Measurements from ENCODE around the gene C1orf159.

C1orf159 gene

GRCh38 chr1:1115136-1115785, 628 bp downstream of the C1orf159 start:
- H2AFZ ChIP-seq (ENCODE audit: low read length) = no peak overlapping the region
- 0 out of 2 replicates have a peak, but pooled peaks cover 3% of the 10 kb centered on the region for H3K36me3 ChIP-seq (replicated peaks; ENCODE audit: insufficient read depth, low read length)
- H3K4me3 ChIP-seq (ENCODE audit: low read length) = peak overlapping the region; percentile 80
- no peaks in the 10 kb centered on the region for H3K4me1 ChIP-seq (ENCODE audit: low read length)
- no peaks in the 10 kb centered on the region for H3K9me3 ChIP-seq (replicated peaks; ENCODE audit: insufficient read depth, low read length)
- H3K79me2 ChIP-seq (ENCODE audit: low read length) = peaks cover 17% of the 10 kb centered on the region
- no peak for TF ChIP-seq EZH2 (optimal IDR thresholded peaks at IDR 0.05; ENCODE audit: low read depth, low read length)
- no peak for TF ChIP-seq EZH2phosphoT487 (IDR thresholded peaks at IDR 0.05; ENCODE audit: low read length)
- no peak for DNase-seq
- no peak overlapping the region for H3K27ac ChIP-seq (ENCODE audit: low read length)
- peaks cover 32% of the 10 kb centered on the region for H3K27me3 ChIP-seq (replicated peaks; ENCODE audit: insufficient read depth, low read length)
- H3K9ac ChIP-seq (ENCODE audit: low read length) = peak overlapping the region; percentile 45; the same call in 1 of the 2 replicates
- peak overlapping the region; percentile 52; the same call in 1 of the 2 replicates for H3K4me2 ChIP-seq (ENCODE audit: low read depth, low read length)
- H3F3A ChIP-seq (ENCODE audit: insufficient read depth, low read length) = no peaks in the 10 kb centered on the region
- H4K20me1 ChIP-seq (ENCODE audit: insufficient read depth, low read length) = no peaks in the 10 kb centered on the region
- H3K9me2 ChIP-seq (replicated peaks; ENCODE audit: insufficient read depth, low read length) = no peaks in the 10 kb centered on the region

GRCh38 chr1:1114431-1114830, 1.5 kb downstream of the C1orf159 start:
- Histone ChIP-seq H3F3A (ENCODE audit: insufficient read depth, low read length) (no peaks in the 10 kb centered on the region), H3K4me3 (ENCODE audit: low read length) (no peak overlapping the region), H3K27ac (ENCODE audit: low read length) (no peak overlapping the region), H3K4me2 (ENCODE audit: low read depth, low read length) (no peak overlapping the region), H3K27me3 (replicated peaks; ENCODE audit: insufficient read depth, low read length) (peaks cover 24% of the 10 kb centered on the region), H3K79me2 (ENCODE audit: low read length) (peaks cover 24% of the 10 kb centered on the region), H4K20me1 (ENCODE audit: insufficient read depth, low read length) (no peaks in the 10 kb centered on the region), H3K4me1 (ENCODE audit: low read length) (no peaks in the 10 kb centered on the region), H3K9ac (ENCODE audit: low read length) (no peak overlapping the region), H3K9me3 (replicated peaks; ENCODE audit: insufficient read depth, low read length) (no peaks in the 10 kb centered on the region), H2AFZ (ENCODE audit: low read length) (no peak overlapping the region), H3K36me3 (replicated peaks; ENCODE audit: insufficient read depth, low read length) (0 out of 2 replicates have a peak, but pooled peaks cover 3% of the 10 kb centered on the region), H3K9me2 (replicated peaks; ENCODE audit: insufficient read depth, low read length) (no peaks in the 10 kb centered on the region)
- no peak for DNase-seq
- TF ChIP-seq EZH2 (optimal IDR thresholded peaks at IDR 0.05; ENCODE audit: low read depth, low read length) (no peak), EZH2phosphoT487 (IDR thresholded peaks at IDR 0.05; ENCODE audit: low read length) (no peak), CTCF (IDR thresholded peaks at IDR 0.05; ENCODE audit: low read length) (no peak)

DNA sequence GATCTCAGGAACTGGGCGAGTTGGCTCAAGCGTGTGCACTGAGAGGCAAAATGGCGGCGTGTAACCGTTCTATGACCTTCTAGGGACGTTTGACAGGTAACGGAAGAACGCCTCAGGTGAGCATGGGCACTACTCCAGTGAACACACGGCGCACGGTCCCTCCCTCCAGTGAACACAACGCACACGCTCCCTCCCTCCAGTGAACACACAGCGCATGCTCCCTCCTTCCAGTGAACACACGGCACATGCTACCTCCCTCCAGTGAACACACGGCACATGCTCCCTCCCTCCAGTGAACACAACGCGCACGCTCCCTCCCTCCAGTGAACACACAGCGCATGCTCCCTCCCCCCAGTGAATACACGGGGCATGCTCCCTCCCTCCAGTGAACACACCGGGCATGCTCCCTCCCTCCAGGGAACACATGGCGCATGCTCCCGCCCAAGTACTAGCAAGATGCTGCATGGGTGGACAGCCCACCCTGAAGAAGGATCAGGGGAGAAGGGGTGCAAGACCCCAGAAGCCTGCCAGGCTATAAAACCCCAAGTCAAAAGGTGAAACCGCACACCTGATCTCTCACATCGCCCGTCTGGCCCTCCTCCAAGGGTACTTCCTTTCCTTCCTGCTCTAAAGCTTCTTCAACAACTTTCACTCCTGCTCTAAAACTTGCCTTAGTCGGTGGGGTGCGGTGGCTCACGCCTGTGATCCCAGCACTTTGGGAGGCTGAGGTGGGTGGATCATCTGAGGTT, 3.5 kb downstream of the C1orf159 start:
- H3K27ac ChIP-seq (ENCODE audit: low read length) = no peak overlapping the region
- H3K4me2 ChIP-seq (ENCODE audit: low read depth, low read length) = no peak overlapping the region
- H3K27me3 ChIP-seq (replicated peaks; ENCODE audit: insufficient read depth, low read length) = peaks cover 4% of the 10 kb centered on the region
- no peak for DNase-seq
- no peak for TF ChIP-seq CTCF (IDR thresholded peaks at IDR 0.05; ENCODE audit: low read length)
- TF ChIP-seq EZH2phosphoT487 (IDR thresholded peaks at IDR 0.05; ENCODE audit: low read length) = no peak
- TF ChIP-seq EZH2 (optimal IDR thresholded peaks at IDR 0.05; ENCODE audit: low read depth, low read length) = no peak
- H3K36me3 ChIP-seq (replicated peaks; ENCODE audit: insufficient read depth, low read length) = 0 out of 2 replicates have a peak, but pooled peaks cover 3% of the 10 kb centered on the region
- H3K4me1 ChIP-seq (ENCODE audit: low read length) = no peaks in the 10 kb centered on the region
- H3K9ac ChIP-seq (ENCODE audit: low read length) = no peak overlapping the region
- no peaks in the 10 kb centered on the region for H3F3A ChIP-seq (ENCODE audit: insufficient read depth, low read length)
- no peak overlapping the region for H2AFZ ChIP-seq (ENCODE audit: low read length)
- no peaks in the 10 kb centered on the region for H4K20me1 ChIP-seq (ENCODE audit: insufficient read depth, low read length)
- no peaks in the 10 kb centered on the region for H3K9me2 ChIP-seq (replicated peaks; ENCODE audit: insufficient read depth, low read length)
- peaks cover 24% of the 10 kb centered on the region for H3K79me2 ChIP-seq (ENCODE audit: low read length)
- H3K9me3 ChIP-seq (replicated peaks; ENCODE audit: insufficient read depth, low read length) = no peaks in the 10 kb centered on the region
- no peak overlapping the region for H3K4me3 ChIP-seq (ENCODE audit: low read length)
